Measurements from ENCODE around the gene GPI. TPM values are rescaled to one million over a fixed set of nuclear protein-coding genes. Genes with fewer than 3 reads are reported as not detected.
A peak's percentile ranks its signal among the peaks of the same experiment; 100 is the strongest.

The GPI gene
- total and polyA plus RNA-seq, 9 of the 15 experiments (the other 6 are each of a cell fraction or from before 2014, with no cell fraction given), result 88.3 to 358 (median 122) TPM

- ATAC-seq, result peak; percentile 96
- peak within 1 kb of the TSS; percentile 71 to 100 for H3K9ac ChIP-seq (ENCODE audit: insufficient read depth in 1 of 2, low read depth in 2 of 2, low read length in 2 of 2)
- H4K20me1 ChIP-seq (replicated peaks; ENCODE audit: control insufficient read depth, insufficient read depth, low read length), result no peaks in the 10 kb centered on the region
- TSS peak; percentile 69 for BruUV-seq (replicated peaks)
- peak within 1 kb of the TSS; percentile 83 for H3K4me3 ChIP-seq
- H3K4me2 ChIP-seq (ENCODE audit: insufficient read depth, low read length), result peak within 1 kb of the TSS; percentile 91
- no peaks in the 10 kb centered on the region for H3K9me3 ChIP-seq (replicated peaks; ENCODE audit: control insufficient read depth, insufficient read depth, low read depth, low read length)
- H3K9me1 ChIP-seq (ENCODE audit: control insufficient read depth, insufficient read depth, low read length), result peaks cover under 1% of the 10 kb centered on the region
- H3K4me1 ChIP-seq (replicated peaks in 1 of 2; ENCODE audit: control insufficient read depth in 2 of 2, insufficient read depth in 2 of 2, low read length in 2 of 2), result peaks cover 2 to 23% of the 10 kb centered on the region in 2 experiments; a peak in 3 of 5 replicates
- FAIRE-seq, result peak; percentile 96
- CTCF ChIA-PET (ENCODE audit: low intra/inter-chr PET ratio), result interaction anchor here (0.6 kb wide), 1 partner anchor 95 kb away, joined by 3 read pairs; no protein-coding TSS in a partner anchor
- peaks cover 44% of the 10 kb centered on the region for H3K36me3 ChIP-seq (ENCODE audit: control insufficient read depth, insufficient read depth, low read length)
- peak within 1 kb of the TSS; percentile 96 for H2AFZ ChIP-seq (ENCODE audit: low read depth, low read length)
- H3K79me2 ChIP-seq (ENCODE audit: control insufficient read depth, insufficient read depth, low read length), result peaks cover 49% of the 10 kb centered on the region
- intact Hi-C loops (cut with micrococcal nuclease) (loop anchor here (2.0 kb wide), 1 partner anchor 46 kb away; no protein-coding TSS in a partner anchor), in situ Hi-C loops (cut with MboI) (no loop called here)
- DNase-seq (ENCODE audit: extremely low read depth in 1 of 4, low spot score in 3 of 4), result peak; percentile 93 to 97 (median 96)
- no peaks in the 10 kb centered on the region for H3K27me3 ChIP-seq (ENCODE audit: control insufficient read depth in 2 of 2, insufficient read depth in 2 of 2, low read length in 2 of 2)
- WGBS (ENCODE audit: insufficient coverage, low coverage, missing lambda C conversion rate), result under 1% methylated on average over 53 of the region's 69 CpGs
- POLR2A ChIA-PET, result no interaction called here
- H3K27ac ChIP-seq (ENCODE audit: extremely low read depth, low read depth, low read length), result peak within 1 kb of the TSS; percentile 78
- TF ChIP-seq KDM5B (IDR thresholded peaks at IDR 0.05; ENCODE audit: insufficient replicate concordance, low read depth, low read length), result peak; percentile 69
- TF ChIP-seq RBBP5 (IDR thresholded peaks at IDR 0.05; ENCODE audit: borderline replicate concordance, insufficient read depth, low read length, poor library complexity, severe bottlenecking), result peak; percentile 97
- peak; percentile 69 for TF ChIP-seq MXI1 (IDR thresholded peaks at IDR 0.05; ENCODE audit: low read depth, low read length)
- TF ChIP-seq CREB3L1 (IDR thresholded peaks at IDR 0.05; ENCODE audit: borderline replicate concordance, low read depth), result peak; percentile 61; the same call in 1 of the 2 replicates
- no peak for TF ChIP-seq ELF2 (CRISPR knock-in tag; IDR thresholded peaks at IDR 0.05)
- TF ChIP-seq, protein P1, sequence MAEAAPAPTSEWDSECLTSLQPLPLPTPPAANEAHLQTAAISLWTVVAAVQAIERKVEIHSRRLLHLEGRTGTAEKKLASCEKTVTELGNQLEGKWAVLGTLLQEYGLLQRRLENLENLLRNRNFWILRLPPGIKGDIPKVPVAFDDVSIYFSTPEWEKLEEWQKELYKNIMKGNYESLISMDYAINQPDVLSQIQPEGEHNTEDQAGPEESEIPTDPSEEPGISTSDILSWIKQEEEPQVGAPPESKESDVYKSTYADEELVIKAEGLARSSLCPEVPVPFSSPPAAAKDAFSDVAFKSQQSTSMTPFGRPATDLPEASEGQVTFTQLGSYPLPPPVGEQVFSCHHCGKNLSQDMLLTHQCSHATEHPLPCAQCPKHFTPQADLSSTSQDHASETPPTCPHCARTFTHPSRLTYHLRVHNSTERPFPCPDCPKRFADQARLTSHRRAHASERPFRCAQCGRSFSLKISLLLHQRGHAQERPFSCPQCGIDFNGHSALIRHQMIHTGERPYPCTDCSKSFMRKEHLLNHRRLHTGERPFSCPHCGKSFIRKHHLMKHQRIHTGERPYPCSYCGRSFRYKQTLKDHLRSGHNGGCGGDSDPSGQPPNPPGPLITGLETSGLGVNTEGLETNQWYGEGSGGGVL (CRISPR knock-in tag; IDR thresholded peaks at IDR 0.05), result no peak
- peak; percentile 80; the same call in 1 of the 2 replicates for TF ChIP-seq SP1 (CRISPR knock-in tag; IDR thresholded peaks at IDR 0.05)
- TF ChIP-seq POLR2G (IDR thresholded peaks at IDR 0.05; ENCODE audit: low read depth, low read length), result peak; percentile 93
- TF ChIP-seq ETV6 (IDR thresholded peaks at IDR 0.05; ENCODE audit: borderline replicate concordance in 1 of 2, low read depth in 2 of 2, low read length in 1 of 2), result no peak
- peak; percentile 46; the same call in 1 of the 2 replicates for TF ChIP-seq ETV6 (CRISPR knock-in tag; IDR thresholded peaks at IDR 0.05; ENCODE audit: borderline replicate concordance)
- TF ChIP-seq KLF13 (tag; IDR thresholded peaks at IDR 0.05; ENCODE audit: borderline replicate concordance, low read depth), result no peak
- TF ChIP-seq PML (IDR thresholded peaks at IDR 0.05; ENCODE audit: low read length), result peak; percentile 59
- TF ChIP-seq, protein P2, sequence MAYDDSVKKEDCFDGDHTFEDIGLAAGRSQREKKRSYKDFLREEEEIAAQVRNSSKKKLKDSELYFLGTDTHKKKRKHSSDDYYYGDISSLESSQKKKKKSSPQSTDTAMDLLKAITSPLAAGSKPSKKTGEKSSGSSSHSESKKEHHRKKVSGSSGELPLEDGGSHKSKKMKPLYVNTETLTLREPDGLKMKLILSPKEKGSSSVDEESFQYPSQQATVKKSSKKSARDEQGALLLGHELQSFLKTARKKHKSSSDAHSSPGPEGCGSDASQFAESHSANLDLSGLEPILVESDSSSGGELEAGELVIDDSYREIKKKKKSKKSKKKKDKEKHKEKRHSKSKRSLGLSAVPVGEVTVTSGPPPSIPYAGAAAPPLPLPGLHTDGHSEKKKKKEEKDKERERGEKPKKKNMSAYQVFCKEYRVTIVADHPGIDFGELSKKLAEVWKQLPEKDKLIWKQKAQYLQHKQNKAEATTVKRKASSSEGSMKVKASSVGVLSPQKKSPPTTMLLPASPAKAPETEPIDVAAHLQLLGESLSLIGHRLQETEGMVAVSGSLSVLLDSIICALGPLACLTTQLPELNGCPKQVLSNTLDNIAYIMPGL (CRISPR knock-in tag; IDR thresholded peaks at IDR 0.05), result 0 out of 2 replicates have a peak, but pooled peaks have one; percentile 64
- no peak for TF ChIP-seq ZC3H11A (IDR thresholded peaks at IDR 0.05; ENCODE audit: low read depth, low read length)
- no peak for TF ChIP-seq RHOXF2B (CRISPR knock-in tag; conservative IDR thresholded peaks at IDR 0.05)
Observed at GRCh38 chr19:34404109-34404909, 39.3 kb downstream of the GPI start, which contains the start of gene PDCD2L. PDCD2L (plus strand) TSS chr19:34404399; CDS start chr19:34404431, 32 bp downstream.

Measured in K562 (cell line).